ENCODE results near the gene SLC25A24.
"Not testable (repeated sequence)": the region's sequence is repeated elsewhere in the genome, so short reads cannot be mapped to it uniquely, and the experiment has no call there.

SLC25A24 gene

GRCh38 chr1:108208724-108209446, 8.7 kb upstream of the SLC25A24 start:
- H2AFZ ChIP-seq (ENCODE audit: low read length) = peak overlapping the region; percentile 26; the same call in 1 of the 2 replicates
- H3K9me3 ChIP-seq (ENCODE audit: insufficient read depth, low read depth, low read length) = no peaks in the 10 kb centered on the region
- H4K20me1 ChIP-seq (ENCODE audit: insufficient read depth, low read length, poor library complexity, severe bottlenecking) = no peaks in the 10 kb centered on the region
- H3K36me3 ChIP-seq (ENCODE audit: insufficient read depth, low read length) = no peaks in the 10 kb centered on the region
- H3K4me2 ChIP-seq (ENCODE audit: low read depth, low read length, poor library complexity, severe bottlenecking) = no peak overlapping the region
- TF ChIP-seq EZH2phosphoT487 (IDR thresholded peaks at IDR 0.05; ENCODE audit: borderline replicate concordance) (no peak), CTCF (conservative IDR thresholded peaks at IDR 0.05; ENCODE audit: low read length) (no peak)
- no peaks in the 10 kb centered on the region for H3K9me2 ChIP-seq (replicated peaks; ENCODE audit: low read depth, low read length)
- no peaks in the 10 kb centered on the region for H3F3A ChIP-seq (ENCODE audit: low read depth)
- H3K4me1 ChIP-seq (ENCODE audit: insufficient read depth, low read length, poor library complexity, severe bottlenecking) = peaks cover 12% of the 10 kb centered on the region
- H3K9ac ChIP-seq (ENCODE audit: low read depth, low read length, poor library complexity, severe bottlenecking) = no peak overlapping the region
- H3K4me3 ChIP-seq (ENCODE audit: low read length, poor library complexity, severe bottlenecking) = no peak overlapping the region
- H3K79me2 ChIP-seq (ENCODE audit: insufficient read depth, low read length) = no peaks in the 10 kb centered on the region
- no peaks in the 10 kb centered on the region for H3K27me3 ChIP-seq (ENCODE audit: insufficient read depth, low read length, poor library complexity, severe bottlenecking)

GRCh38 chr1:108203582-108203981, 3.4 kb upstream of the SLC25A24 start:
- H3K79me2 ChIP-seq (ENCODE audit: insufficient read depth, low read length) = peaks cover 13% of the 10 kb centered on the region
- not testable (repeated sequence) for H3K36me3 ChIP-seq (ENCODE audit: insufficient read depth, low read length); H3K9me3 ChIP-seq (ENCODE audit: insufficient read depth, low read depth, low read length); H3K4me3 ChIP-seq (ENCODE audit: low read length, poor library complexity, severe bottlenecking); H4K20me1 ChIP-seq (ENCODE audit: insufficient read depth, low read length, poor library complexity, severe bottlenecking); H3K9ac ChIP-seq (ENCODE audit: low read depth, low read length, poor library complexity, severe bottlenecking); H3F3A ChIP-seq (ENCODE audit: low read depth); H2AFZ ChIP-seq (ENCODE audit: low read length); H3K27me3 ChIP-seq (ENCODE audit: insufficient read depth, low read length, poor library complexity, severe bottlenecking); H3K4me2 ChIP-seq (ENCODE audit: low read depth, low read length, poor library complexity, severe bottlenecking); H3K9me2 ChIP-seq (replicated peaks; ENCODE audit: low read depth, low read length)
- H3K4me1 ChIP-seq (ENCODE audit: insufficient read depth, low read length, poor library complexity, severe bottlenecking) = peaks cover 13% of the 10 kb centered on the region

- Histone ChIP-seq H3F3A (ENCODE audit: low read depth) (peaks cover 4% of the 10 kb centered on the region; the same call in 1 of the 2 replicates), H3K79me2 (ENCODE audit: insufficient read depth, low read length) (peaks cover 30% of the 10 kb centered on the region), H3K9me2 (replicated peaks; ENCODE audit: low read depth, low read length) (no peaks in the 10 kb centered on the region), H3K9me3 (ENCODE audit: insufficient read depth, low read depth, low read length) (no peaks in the 10 kb centered on the region), H2AFZ (ENCODE audit: low read length) (no peak overlapping the region), H3K4me2 (ENCODE audit: low read depth, low read length, poor library complexity, severe bottlenecking) (no peak overlapping the region), H3K36me3 (ENCODE audit: insufficient read depth, low read length) (no peaks in the 10 kb centered on the region), H3K27me3 (ENCODE audit: insufficient read depth, low read length, poor library complexity, severe bottlenecking) (no peaks in the 10 kb centered on the region), H3K9ac (ENCODE audit: low read depth, low read length, poor library complexity, severe bottlenecking) (no peak overlapping the region), H3K4me1 (ENCODE audit: insufficient read depth, low read length, poor library complexity, severe bottlenecking) (peaks cover 32% of the 10 kb centered on the region), H4K20me1 (ENCODE audit: insufficient read depth, low read length, poor library complexity, severe bottlenecking) (peaks cover 7% of the 10 kb centered on the region), H3K4me3 (ENCODE audit: low read length, poor library complexity, severe bottlenecking) (no peak overlapping the region)
- TF ChIP-seq EZH2phosphoT487 (IDR thresholded peaks at IDR 0.05; ENCODE audit: borderline replicate concordance) (no peak), CTCF (conservative IDR thresholded peaks at IDR 0.05; ENCODE audit: low read length) (no peak)
Observed at GRCh38 chr1:108201687-108202086, 1.5 kb upstream of the SLC25A24 start.

- H3K9me3 ChIP-seq (ENCODE audit: insufficient read depth, low read depth, low read length) = no peaks in the 10 kb centered on the region
- H3K27me3 ChIP-seq (ENCODE audit: insufficient read depth, low read length, poor library complexity, severe bottlenecking) = no peaks in the 10 kb centered on the region
- H3K4me2 ChIP-seq (ENCODE audit: low read depth, low read length, poor library complexity, severe bottlenecking) = peak overlapping the region; percentile 74
- H3K4me1 ChIP-seq (ENCODE audit: insufficient read depth, low read length, poor library complexity, severe bottlenecking) = peaks cover 38% of the 10 kb centered on the region
- no peaks in the 10 kb centered on the region for H3K9me2 ChIP-seq (replicated peaks; ENCODE audit: low read depth, low read length)
- peaks cover 7% of the 10 kb centered on the region for H4K20me1 ChIP-seq (ENCODE audit: insufficient read depth, low read length, poor library complexity, severe bottlenecking)
- H3F3A ChIP-seq (ENCODE audit: low read depth) = peaks cover 4% of the 10 kb centered on the region; the same call in 1 of the 2 replicates
- peak overlapping the region; percentile 76 for H3K9ac ChIP-seq (ENCODE audit: low read depth, low read length, poor library complexity, severe bottlenecking)
- peak; percentile 67 for TF ChIP-seq CTCF (conservative IDR thresholded peaks at IDR 0.05; ENCODE audit: low read length)
- TF ChIP-seq EZH2phosphoT487 (IDR thresholded peaks at IDR 0.05; ENCODE audit: borderline replicate concordance) = no peak
- peak overlapping the region; percentile 83 for H3K4me3 ChIP-seq (ENCODE audit: low read length, poor library complexity, severe bottlenecking)
- H2AFZ ChIP-seq (ENCODE audit: low read length) = peak overlapping the region; percentile 97
- H3K36me3 ChIP-seq (ENCODE audit: insufficient read depth, low read length) = no peaks in the 10 kb centered on the region
- peaks cover 30% of the 10 kb centered on the region for H3K79me2 ChIP-seq (ENCODE audit: insufficient read depth, low read length)
Observed at GRCh38 chr1:108200687-108201051, 526 bp upstream of the SLC25A24 start.
